DMS 273 (cell line): ENCODE measurements around the gene RBM23.
A peak's percentile ranks its signal among the peaks of the same experiment; 100 is the strongest.
"Not testable (repeated sequence)": the region's sequence is repeated elsewhere in the genome, so short reads cannot be mapped to it uniquely, and the experiment has no call there.

Source experiments
- DNase-seq: peaks from one replicate; lab custom pipeline; 2025; ENCODE audit not compliant: unreplicated experiment; lab: John Stamatoyannopoulos, UW

RBM23 gene

DNA sequence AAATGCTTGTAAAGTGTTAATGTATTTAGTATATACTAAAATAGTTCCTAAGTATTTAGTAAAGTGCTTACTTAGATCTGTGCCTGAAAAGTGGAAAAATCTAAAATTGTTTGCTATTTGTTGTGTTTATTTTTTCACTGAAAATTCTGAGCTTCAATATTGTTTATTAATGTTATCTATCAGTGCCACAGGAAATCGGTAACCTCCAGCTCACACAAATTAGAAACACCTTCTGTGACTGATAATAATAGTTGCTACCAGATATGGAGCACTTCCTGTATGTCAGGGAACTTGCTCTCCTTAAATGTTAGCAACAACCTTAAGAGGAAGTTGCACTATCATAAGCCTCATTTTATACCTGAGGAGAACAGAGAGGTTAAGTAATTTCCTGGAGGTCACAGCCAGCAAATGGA, 48.1 kb downstream of the RBM23 start:
- DNase-seq = no peak

DNA sequence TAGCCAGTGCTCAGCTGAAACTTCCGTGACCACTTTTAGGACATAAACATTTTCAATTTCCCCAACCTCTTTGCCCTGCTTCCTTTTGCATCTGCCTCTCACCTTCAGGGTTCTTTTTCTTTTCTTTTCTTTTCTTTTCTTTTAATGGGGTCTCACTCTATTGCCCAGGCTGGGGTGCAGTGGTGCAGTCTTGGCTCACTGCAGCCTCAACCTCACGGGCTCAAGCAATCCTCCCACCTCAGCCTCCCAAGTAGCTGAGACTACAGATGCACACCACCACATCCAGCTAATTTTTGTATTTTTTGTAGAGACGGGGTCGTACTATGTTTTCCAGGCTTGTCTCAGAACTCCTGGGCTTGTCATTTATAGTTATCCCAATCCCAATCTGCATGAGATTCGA, 52.1 kb downstream of the RBM23 start:
- no peak for DNase-seq

DNA sequence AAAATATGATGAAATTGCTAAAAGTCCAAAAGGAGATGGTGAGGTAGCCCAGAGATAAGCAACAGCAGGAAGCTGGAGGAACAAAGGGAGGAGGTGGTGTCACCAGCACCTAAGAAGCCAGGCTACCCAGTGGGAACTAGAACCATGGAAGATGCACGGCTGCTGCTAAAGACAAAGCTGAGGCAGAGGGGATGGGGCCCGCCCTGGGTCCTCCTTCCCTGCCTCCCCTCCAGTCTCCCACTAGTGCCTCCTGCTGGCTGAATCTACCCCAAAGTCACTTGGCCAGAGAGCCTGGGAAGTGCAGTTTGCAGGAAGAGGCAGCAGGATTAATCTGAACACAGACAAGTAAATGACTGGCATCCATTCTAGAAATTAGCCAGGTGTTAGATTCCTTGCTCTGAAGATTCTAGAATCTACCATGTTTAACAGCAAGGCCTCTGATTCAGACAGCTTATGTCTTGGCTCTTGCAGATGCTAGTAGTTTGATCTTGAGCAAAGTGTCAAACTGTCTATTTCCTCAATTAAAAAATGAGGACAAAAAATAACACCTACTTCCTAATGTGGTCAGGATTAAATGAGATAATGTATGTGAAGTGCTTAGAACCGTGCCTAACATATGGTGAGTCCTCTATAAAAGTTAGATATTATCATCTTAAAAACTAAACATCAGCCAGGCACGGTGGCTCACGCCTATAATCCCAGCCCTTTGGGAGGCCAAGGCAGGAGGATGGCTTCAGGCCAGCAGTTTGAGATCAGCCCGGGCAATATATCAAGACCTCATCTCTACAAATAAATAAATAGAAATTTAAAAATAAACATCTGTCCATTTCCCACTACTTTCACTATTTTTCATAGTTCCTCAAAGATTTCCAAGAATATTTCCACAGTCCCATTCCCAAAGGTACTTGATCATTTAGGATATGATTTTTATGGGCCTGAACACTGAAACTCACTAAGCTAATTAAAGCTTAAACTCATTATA, 53.2 kb downstream of the RBM23 start:
- DNase-seq = peak; percentile 45

DNA sequence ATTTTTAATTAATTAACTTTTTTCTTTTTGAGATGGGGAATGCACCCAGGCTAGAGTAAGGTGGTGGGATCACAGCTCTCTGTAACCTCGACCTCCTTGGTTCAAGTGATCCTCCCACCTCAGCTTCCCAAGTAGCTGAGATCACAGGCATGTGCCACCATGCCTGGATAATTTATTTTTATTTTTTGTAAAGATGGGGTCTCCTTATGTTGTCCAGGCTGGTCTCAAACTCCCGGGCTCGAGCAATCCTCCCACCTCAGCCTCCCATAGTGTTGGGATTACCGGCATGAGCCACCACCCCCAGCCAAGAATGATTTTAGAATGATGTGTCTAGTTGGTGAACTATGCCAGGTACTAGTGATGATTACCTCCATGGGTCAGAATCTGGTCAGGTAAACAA, 54.0 kb downstream of the RBM23 start:
- no peak for DNase-seq

GRCh38 chr14:22861651-22862050, 57.3 kb downstream of the RBM23 start:
- no peak for DNase-seq

DNA sequence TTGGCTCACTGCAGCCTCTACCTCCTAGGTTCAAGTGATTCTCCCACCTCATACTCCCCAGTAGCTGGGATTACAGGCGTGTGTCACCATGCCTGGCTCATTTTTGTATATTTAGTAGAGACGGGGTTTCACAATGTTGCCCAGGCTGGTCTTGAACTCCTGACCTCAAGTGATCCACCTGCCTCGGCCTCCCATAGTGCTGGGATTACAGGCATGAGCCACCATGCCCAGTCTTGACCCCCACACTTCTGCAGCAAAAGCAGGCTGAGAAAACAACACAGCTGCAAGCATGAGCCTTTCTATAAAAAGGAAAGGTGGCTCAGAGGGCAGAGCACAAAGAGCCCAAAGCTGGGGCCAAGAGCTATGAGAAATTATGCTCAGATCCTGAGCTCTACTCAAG, 58.6 kb downstream of the RBM23 start:
- not testable (repeated sequence) for DNase-seq

DNA sequence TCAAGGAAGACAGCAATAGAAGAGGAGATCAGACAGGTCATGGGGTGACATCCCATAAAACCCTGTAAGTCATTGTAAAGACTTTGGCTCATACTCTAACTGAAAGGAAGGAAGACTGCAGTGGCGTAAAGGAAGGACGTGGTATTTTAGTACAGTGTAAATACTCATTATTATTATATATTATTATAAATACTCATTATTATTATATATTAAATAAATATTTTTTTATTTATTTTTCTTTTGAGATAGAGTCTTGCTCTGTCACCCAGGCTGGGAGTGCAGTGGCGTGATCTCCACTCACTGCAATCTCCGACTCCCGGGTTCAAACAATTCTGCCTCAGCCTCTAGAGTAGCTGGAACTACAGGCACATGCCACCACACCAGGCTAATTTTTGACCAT, 62.5 kb downstream of the RBM23 start:
- DNase-seq = no peak

DNA sequence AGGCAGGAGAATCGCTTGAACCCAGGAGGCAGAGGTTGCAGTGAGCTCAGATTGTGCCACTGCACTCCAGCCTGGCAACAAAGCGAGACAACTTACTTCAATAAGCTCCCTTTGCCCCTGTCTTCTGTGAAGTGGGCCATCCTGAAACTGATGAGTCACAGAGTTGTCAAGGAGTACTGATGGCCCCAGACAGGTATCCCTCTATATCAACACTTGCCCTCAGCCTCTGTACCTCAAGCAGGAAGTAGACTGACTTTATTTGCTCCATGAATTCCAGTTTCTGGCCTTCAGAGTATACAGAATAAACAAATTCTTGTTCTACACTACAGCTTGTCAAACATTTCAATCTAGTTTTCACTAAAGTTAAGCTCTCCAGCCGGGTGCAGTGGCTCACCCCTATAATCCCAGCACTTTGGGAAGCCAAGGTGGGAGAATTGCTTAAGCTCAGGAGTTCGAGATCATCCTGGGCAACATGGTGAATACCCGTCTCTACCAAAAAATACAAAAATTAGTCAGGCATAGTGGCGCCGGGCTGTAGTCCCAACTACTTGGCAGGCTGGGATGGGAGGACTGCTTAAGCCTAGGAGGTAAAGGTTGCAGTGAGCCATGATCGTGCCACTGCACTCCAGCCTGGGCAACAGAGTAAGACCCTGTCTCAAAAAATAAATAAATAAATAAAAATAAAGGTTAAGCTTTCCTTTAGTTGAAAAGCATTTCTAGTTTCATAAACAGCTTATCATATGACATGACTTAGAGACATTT, 63.8 kb downstream of the RBM23 start:
- DNase-seq = no peak

DNA sequence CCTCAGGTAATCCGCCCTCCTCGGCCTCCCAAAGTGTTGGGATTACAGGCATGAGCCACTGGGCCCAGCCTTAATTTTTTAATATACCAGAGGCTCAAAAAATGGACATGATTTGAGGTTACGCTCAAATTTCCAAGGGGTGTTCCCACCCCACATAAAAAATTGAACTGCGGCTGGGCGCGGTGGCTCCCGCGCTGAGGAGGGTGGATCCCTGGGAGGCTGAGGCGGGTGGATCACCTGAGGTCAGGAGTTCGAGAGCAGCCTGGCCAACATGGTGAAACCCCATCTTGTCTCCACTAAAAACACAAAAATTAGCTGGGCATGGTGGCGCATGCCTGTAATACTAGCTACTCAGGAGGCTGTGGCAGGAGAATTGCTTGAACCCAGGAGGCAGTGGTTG, 64.7 kb downstream of the RBM23 start:
- not testable (repeated sequence) for DNase-seq

DNA sequence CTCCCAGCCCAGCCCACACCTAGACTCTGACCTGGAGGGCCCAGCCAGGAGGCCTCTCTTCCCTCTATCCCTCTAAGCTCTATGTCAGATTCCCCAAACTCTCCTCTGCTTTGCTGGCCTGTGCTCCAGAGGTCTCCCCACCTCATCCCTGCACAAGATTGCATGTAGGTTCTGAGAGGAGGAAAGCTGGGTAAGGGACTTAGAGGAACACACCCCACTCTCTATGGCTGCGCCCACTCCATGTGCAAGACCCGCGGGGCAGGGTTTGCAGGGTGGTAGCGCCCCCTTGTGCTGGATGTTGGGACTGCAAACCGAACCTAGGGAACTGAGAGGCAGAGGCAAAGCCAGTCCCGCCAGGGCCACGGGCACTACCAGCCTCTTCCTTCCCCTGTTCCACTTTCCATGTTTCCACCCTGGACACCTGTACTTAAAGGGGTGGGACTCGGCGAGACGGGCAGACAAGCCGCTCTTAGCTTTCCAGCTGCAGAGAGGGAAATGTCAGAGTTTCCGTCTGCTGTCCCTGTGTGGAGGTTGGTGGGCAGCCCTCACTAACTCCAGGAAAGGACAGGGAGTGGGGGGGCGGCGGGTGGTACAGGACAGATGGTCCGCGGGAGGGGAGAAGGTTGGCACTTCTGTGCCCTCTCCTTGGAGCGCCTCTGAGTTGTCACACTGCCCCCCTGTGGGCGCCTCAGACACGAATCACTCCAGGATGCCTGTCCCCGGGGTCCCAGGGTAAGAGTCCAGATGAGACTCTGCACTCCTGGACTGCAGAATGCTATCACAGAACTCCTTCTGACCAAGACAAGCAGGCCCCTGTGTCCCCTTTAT, 65.8 kb downstream of the RBM23 start:
- peak; percentile 96 for DNase-seq

GRCh38 chr14:22852599-22852939, 66.4 kb downstream of the RBM23 start:
- DNase-seq = no peak

GRCh38 chr14:22852178-22852577, 66.8 kb downstream of the RBM23 start:
- DNase-seq = not testable (repeated sequence)

GRCh38 chr14:22850944-22851764, 67.8 kb downstream of the RBM23 start:
- no peak for DNase-seq

- DNase-seq = peak; percentile 54
These were observed 69.6 kb downstream of the RBM23 start for GRCh38 chr14:22849212-22849819.

GRCh38 chr14:22848351-22849164, 70.4 kb downstream of the RBM23 start:
- peak; percentile 81 for DNase-seq

DNA sequence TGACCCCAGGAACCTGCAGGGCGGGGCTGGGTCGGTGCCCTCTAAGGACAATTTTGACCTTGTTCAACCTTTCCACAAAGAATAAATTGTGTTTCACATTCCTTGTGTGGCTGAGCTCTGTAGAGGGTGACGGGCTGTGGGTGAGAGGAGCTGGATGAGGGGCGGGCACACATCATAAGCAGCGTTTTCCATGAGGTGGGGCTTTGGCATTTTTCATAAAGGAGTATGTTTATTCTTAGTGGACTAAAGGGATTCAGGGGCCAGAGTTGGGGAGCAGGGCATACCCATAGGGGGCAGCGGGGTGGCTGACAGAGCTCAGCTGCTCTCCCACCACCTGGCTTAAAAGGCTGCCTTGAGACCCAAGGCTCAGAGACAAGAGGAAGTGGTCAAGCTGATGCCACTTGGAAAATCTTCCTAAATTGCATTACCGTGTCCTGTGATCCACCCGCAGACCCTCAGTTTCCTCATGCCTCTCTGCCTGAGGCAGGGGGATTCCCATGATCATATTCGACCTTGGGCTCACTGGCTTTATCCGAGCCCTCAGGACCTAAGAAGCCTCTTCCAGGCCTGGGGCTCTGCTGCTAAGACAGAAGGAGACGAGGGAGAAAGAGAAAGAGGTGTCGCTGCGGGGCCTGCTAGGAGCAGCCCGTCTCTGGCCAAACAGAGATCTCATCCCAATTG, 71.1 kb downstream of the RBM23 start:
- DNase-seq = peak; percentile 31

GRCh38 chr14:22846811-22847307, 72.1 kb downstream of the RBM23 start:
- no peak for DNase-seq
